ENCODE results near the gene LSM14B.

DNA sequence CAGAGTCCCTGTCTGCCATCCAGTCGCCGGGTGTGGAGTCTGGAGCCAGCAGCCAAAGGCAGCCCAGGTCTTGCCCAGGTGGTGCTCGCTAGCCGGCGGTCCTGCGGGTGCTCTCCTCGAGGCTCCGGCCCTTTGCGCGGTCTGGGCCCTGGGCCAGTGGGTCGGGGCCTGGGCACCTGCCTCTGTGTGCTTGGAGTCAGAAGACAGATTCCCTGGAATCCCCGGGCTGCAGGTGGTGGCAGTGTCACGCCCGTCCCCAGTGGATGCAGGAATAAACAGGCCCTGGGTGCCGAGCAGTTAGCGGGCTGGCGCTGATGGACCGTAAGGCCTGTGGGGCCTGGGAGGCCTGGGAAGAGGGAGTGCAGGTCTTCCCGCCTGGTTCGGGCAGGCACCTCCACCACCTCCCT lies 26.6 kb downstream of the LSM14B start:
- TF ChIP-seq POLR2A (IDR thresholded peaks at IDR 0.05) (no peak), CTCF (IDR thresholded peaks at IDR 0.05) (no peak), EP300 (IDR thresholded peaks at IDR 0.05) (no peak), POLR2AphosphoS5 (IDR thresholded peaks at IDR 0.05) (no peak)

All from suprapubic skin (tissue), 4 donors.